EH (cell line): ENCODE measurements around the gene ELL.
A peak's percentile ranks its signal among the peaks of the same experiment; 100 is the strongest.

Experiments used
- DNase-seq: peaks from one replicate; pipeline ENCODE4 v3.0.0-alpha.2; 2015; ENCODE audit warnings: low read depth

The ELL gene

GRCh38 chr19:18433735-18434398, 88.0 kb downstream of the ELL start:
- DNase-seq: no peak

- no peak for DNase-seq
Measured at GRCh38 chr19:18433015-18433691, 88.7 kb downstream of the ELL start.

GRCh38 chr19:18432275-18433014, 89.4 kb downstream of the ELL start:
- no peak for DNase-seq

GRCh38 chr19:18431351-18432197, 90.3 kb downstream of the ELL start:
- no peak for DNase-seq

- no peak for DNase-seq
Measured at GRCh38 chr19:18430417-18431144, 91.3 kb downstream of the ELL start.

- no peak for DNase-seq
Measured at GRCh38 chr19:18429717-18430416, 92.0 kb downstream of the ELL start.

- peak; percentile 88 for DNase-seq
Measured at GRCh38 chr19:18428787-18429674, 92.8 kb downstream of the ELL start.

- DNase-seq: no peak
Measured at GRCh38 chr19:18428173-18428786, 93.6 kb downstream of the ELL start.

- DNase-seq: no peak
Measured at GRCh38 chr19:18427743-18428113, 94.1 kb downstream of the ELL start.

GRCh38 chr19:18427080-18427742, 94.7 kb downstream of the ELL start:
- DNase-seq: no peak

GRCh38 chr19:18426416-18426767, 95.5 kb downstream of the ELL start:
- no peak for DNase-seq

- DNase-seq: peak; percentile 78
Measured at GRCh38 chr19:18425515-18426415, 96.1 kb downstream of the ELL start.

- DNase-seq: no peak
Measured at GRCh38 chr19:18424890-18425514, 96.9 kb downstream of the ELL start.

- DNase-seq: no peak
Measured at GRCh38 chr19:18424122-18424889, 97.6 kb downstream of the ELL start.

- DNase-seq: no peak
Measured at GRCh38 chr19:18423258-18424020, 98.4 kb downstream of the ELL start.
